IMR-90 (cell line): ENCODE measurements around the gene NHEJ1.

Experiments
- CTCF ChIP-seq: conservative IDR thresholded peaks from 2 replicates; pipeline ENCODE4 v1.5.1; 2012; ENCODE audit warnings: mild to moderate bottlenecking, low read depth, low read length, improper control_type of control experiment
- ELK1 ChIP-seq: fragments of 150-350 bp; IDR thresholded peaks from 2 replicates; pipeline ENCODE4 v1.6.1; 2016; ENCODE audit warnings: low read depth, mild to moderate bottlenecking, low read length, moderate library complexity, borderline replicate concordance
- MXI1 ChIP-seq: IDR thresholded peaks from 2 replicates; pipeline ENCODE4 v1.6.1; 2012; ENCODE audit warnings: low read depth, mild to moderate bottlenecking, low read length, moderate library complexity, borderline replicate concordance
- NFE2L2 ChIP-seq: fragments of 150-350 bp; IDR thresholded peaks from 2 replicates; pipeline ENCODE4 v1.6.1; 2016; ENCODE audit warnings: low read depth, mild to moderate bottlenecking, low read length
- POLR2A ChIP-seq: IDR thresholded peaks from 2 replicates; pipeline ENCODE4 v1.6.1; 2012; ENCODE audit warnings: mild to moderate bottlenecking, low read depth, low read length
- RAD21 ChIP-seq: IDR thresholded peaks from 2 replicates; pipeline ENCODE4 v1.6.1; 2012; ENCODE audit warnings: low read length, improper control_type of control experiment
- RFX5 ChIP-seq: IDR thresholded peaks from 2 replicates; pipeline ENCODE4 v1.8.0; 2012; ENCODE audit warnings: low read depth, mild to moderate bottlenecking, low read length, moderate library complexity

- no peak for TF ChIP-seq MXI1
- peak; percentile 67 for TF ChIP-seq RAD21
- peak; percentile 72 for TF ChIP-seq CTCF
- TF ChIP-seq POLR2A = no peak
- TF ChIP-seq NFE2L2 = no peak
- TF ChIP-seq RFX5 = no peak
- no peak for TF ChIP-seq ELK1
Observed at GRCh38 chr2:219073413-219074129, 87.0 kb downstream of the NHEJ1 start.
